Head of caudate nucleus (tissue), 42 donors: ENCODE data around the gene EME1.
"Not testable (repeated sequence)": the region's sequence is repeated elsewhere in the genome, so short reads cannot be mapped to it uniquely, and the experiment has no call there.

Experiments used
- DNase-seq, 42 donors: peaks; one replicate each; pipeline versions ENCODE4 v3.0.0 to v3.0.0-alpha.2; 2020 to 2021; ENCODE audit warnings: mixed read lengths in 7 of 42
- intact Hi-C: fragments of 100-400 bp; cut with DNase I; formaldehyde crosslinking; loops from one replicate; pipeline ENCODE4 v1.15.0; 2022

The EME1 gene

DNA sequence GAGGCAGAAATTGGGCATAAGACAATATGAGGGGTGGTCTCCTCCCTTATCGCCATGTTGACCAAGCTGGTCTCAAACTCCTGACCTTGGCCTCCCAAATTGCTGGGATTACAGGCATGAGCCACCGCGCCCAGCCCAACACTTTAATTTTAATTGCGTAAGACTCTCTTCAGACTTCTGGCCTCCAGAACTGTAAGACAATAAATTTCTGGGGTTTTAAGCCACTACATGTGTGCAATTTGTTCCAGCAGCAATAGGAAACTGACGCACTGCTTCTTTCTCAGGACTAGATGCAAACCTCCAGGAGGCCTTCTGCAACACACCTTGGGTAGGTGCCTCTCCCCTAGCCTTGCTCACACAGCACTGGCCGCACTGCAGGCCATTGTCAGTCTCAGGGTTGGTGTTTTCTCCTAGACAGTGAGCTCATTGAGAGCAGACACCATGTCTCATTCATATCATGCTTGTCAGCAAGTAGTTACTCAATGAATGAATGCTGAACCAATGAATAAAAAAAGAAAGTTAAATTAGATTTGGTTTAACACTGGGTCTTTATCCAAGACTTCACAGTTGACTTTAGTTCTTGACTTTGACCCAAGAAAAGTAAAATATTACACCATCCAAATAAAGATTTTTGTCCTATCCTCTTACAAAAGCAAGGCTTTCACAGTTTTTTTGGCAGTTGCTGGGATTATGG, 47.5 kb downstream of the EME1 start:
- DNase-seq = no peak
- intact Hi-C loops = no loop called here

- DNase-seq = no peak
- intact Hi-C loops = no loop called here
Observed at GRCh38 chr17:50421308-50422051, 48.5 kb downstream of the EME1 start.

DNA sequence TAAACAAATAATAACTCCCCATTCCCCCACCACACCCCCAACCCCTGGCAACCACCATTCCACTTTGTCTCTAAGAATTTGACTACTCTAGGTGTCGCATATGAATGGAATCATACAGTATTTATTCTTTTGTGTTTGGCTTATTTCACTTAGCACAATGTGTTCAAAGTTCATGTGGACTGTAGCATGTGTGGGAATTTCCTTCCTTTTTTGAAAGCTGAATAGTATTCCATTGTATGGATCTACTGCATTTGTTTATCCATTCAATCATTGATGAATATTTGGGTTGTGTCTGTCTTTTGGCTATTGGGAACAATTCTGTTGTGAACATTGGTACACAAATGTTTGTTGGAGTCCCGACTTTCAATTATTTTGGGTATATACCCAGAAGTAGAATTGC, 49.7 kb downstream of the EME1 start:
- no peak for DNase-seq
- intact Hi-C loops = no loop called here

DNA sequence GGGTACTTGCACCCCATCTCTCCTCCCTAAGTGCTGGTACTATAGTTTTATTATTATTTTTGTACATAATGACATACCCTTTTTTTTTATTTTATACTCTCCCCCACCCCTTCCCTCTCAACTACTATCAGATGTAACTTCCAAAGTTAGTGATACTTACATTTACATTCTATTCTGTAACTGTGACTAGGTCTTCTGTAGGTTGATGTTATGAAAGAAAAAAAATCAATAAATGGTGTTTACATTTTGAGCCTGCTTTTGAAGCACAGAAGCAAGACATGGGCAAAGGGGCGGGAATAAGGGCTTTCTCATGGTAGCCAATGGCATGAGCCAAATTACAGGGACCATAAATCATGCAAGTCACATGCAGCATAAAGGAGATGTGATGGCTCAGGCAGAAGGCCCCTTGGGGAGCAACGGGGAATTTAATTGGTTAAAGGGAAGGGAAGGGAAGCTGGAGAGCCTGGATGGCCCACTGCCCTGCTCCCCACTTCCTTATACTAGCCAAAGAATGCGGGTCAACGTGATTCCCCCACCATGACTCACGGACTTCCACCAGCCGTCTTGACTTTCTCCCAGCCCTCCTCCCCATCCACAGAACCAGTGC, 50.6 kb downstream of the EME1 start:
- intact Hi-C loops = no loop called here
- no peak for DNase-seq

DNA sequence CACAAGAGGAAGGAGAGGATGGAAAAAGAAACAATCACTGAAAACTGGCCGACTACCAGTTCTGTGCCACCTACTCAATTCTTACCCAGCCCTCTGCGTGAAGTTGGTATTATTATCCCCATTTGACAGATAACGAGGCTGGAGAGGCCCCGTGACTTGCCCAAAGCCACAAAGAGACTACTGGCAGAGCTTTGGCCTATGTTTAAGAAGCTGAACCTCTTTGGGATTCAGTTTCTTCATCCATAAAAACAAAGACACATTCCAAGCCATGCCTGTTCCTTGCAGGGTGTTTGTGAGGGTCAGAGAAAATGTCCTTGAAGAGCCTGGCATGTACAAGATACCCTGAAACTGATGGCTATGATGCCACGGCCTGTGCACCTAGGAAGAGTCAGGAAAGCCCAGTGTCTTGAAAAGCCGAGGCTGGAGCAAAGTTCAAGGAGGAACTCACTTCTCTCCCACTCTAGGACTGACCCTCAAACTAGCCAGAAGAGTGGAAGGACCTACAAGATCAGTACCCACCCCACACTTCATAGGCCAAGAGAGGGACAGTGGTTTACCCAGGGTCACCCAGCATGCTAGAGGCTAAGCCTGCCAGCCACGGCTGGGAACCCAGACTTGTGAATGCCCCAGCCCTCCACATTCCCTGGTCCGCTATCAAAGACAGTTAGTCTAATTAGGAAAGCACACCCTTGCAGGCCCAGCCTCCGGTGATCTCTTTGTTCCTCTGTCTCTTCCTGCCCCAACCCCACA, 51.4 kb downstream of the EME1 start:
- intact Hi-C loops = no loop called here
- DNase-seq = no peak

DNA sequence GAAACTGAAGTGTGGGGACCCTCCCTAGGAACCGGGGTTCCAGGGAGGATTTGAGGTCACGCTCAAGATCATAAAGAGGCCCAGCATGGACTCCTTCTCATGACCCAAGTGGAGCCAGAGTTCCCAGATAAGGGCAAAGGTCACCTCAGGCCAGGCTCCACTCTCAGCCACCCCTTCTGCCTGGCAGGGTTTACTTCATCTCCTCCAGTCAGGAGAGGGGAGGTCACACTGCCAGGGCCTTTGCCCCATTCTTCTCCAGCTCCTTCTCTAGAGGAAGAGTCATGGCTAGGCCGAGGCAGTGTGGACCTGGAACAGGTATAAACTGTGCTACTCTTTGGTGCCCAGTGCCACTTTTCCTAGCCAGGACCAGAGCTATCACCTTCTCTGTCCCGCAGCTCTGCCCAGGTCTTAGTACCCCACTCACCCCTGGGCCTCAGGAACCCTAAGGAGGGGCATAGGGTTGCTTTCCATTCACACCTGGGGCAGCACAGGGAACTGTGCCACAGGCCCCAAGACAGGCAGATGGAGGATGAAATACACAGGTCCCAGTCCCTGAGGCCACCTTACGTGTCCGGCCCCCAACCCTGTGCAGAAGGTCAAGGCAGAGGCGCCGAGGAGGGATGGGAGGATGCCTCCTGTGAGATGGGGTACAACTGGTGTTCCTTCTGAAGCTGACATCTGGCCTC, 52.1 kb downstream of the EME1 start:
- no peak for DNase-seq

GRCh38 chr17:50425682-50426471, 52.8 kb downstream of the EME1 start, which contains the start of gene ACSF2:
TSS of gene ACSF2 (plus strand) at chr17:50426218. CDS start at chr17:50426262, 44 bp downstream.
- intact Hi-C loops = no loop called here

More for the DNA sequence above, 52.1 kb downstream of the EME1 start:
- intact Hi-C loops = no loop called here

GRCh38 chr17:50426472-50426782, 53.4 kb downstream of the EME1 start:
- intact Hi-C loops = no loop called here
- DNase-seq = no peak

More at GRCh38 chr17:50425682-50426471, 52.8 kb downstream of the EME1 start, which contains the start of gene ACSF2:
- DNase-seq = peak in 36 of 42 donors; percentile 9 to 73 (median 46)

DNA sequence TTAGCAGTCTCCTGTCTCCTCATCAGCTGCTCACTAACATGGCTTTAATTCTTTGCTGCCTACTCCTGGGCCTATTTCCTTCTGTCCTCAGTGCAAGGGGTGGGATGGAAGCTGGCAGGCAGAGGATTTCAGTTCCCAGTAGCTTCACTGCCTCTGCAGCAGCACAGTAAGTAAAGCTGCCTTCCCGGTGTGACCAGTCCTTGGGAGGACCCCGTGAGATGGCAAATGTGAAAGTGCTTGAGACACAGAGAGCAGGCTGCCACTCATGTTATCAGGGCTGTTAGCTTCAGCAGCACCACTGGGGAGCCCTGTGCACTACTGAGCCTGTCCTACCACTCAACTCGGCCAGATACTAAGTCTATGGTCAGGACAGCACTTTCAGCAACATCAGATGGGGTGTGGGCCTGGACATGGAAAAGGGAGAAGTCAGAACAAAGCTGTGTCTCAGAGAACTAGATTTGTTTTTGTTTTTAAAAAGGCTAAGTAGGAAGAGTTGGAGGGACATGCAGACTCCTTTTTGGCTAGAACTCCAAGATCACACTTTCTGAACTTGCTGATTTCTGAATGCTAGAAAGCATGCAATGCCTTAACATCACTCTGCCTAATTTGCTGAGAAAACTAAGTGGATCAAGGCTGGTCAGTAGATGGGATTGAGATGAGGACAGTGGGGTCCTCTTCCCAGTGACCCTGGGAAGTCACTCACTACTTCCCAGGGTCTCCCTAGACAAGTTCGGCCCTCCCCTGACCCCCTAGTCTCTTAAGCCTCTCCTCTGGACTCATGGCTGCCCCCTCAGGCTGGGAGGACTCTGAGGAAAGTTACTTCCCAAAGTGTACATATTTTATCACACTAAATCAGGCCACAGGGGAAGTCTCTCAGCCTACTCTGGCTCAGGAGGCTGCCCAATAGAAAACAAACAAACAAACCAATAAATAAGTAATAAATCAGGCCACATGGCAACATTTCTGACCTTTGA, 54.1 kb downstream of the EME1 start:
- DNase-seq = no peak
- intact Hi-C loops = no loop called here

DNA sequence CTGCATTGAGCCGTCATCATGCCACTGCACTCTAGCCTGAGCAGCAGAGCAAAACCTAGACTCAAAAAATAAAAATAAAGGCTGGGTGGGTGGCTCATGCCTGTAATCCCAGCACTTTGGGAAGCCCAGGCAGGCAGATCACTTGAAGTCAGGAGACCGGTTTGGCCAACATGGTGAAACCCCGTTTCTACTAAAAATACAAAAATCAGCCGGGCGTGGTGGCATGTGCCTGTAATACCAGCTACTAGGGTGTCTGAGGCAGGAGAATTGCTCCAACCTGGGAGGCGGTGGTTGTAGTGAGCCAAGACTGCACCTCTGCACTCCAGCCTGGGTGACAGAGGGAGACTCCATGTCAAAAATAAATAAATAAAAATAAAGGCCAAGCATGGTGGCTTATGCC, 55.1 kb downstream of the EME1 start:
- DNase-seq, intact Hi-C loops: not testable (repeated sequence)

DNA sequence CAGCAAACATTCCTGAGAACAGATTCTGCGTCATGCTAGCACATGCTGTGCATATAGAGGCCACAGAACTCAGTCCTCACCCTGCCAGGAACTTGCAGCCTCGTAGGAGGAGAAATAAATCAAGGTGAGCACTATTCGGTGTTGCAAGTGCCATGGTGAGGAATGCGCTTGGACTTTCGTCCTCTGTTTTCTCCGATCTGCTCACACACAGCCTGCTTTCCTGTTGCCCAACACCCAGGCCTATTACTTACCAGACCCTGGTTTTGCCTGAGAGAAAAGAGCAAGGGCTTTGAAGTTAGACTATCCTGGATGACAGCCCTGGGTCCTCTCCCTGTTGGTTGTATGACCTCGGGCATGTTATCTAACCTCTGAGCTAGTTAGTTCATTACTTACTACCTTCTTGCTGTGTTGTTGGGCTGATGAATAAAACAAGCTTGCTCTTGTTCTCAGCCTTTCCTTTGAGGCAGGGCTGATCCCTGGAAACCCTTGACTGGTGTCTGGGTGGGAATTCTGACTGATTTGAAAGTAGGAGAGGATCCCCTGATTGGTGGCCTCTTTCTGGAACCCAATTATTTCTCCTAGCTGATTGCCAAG, 55.9 kb downstream of the EME1 start:
- no peak for DNase-seq
- intact Hi-C loops = no loop called here

DNA sequence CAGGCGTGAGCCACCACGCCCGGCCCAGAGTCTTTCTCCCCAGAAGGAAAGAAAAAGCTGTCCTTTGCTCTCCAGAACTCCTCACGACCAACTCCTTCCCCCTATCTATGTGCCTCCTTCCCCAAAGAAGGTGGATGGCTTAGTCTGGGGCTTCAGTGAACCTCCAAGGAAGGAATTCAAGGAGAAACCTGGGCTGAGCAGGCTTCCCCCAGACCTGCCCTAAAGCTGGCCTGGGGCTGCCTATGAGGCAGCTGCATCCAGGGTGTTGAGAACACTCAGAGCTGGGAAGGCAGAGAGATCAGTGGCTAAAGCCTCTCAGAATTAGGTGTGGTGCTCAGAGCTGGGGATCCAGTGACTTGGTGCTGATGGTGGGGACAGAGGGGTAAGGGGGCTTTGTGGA, 56.8 kb downstream of the EME1 start:
- DNase-seq = no peak

More for the DNA sequence above, 56.8 kb downstream of the EME1 start:
- intact Hi-C loops = no loop called here
